H4 (cell line): Measurements from ENCODE around the gene ZNF831. TPM values are rescaled to one million over a fixed set of nuclear protein-coding genes. Genes with fewer than 3 reads are reported as not detected.

Experiments used
- DNase-seq: peaks from one replicate; pipeline ENCODE4 v3.0.0-alpha.2; 2015; ENCODE audit warnings: low spot score
- total RNA-seq: library from RNA; depleted of rRNA; stranded (reverse); fragments of >200 nt; shearing (Covaris generic); gene quantifications from 2 replicates; pipeline ENCODE4 v1.2.3, GENCODE V29; 2014

Gene ZNF831
- total RNA-seq, 1 experiment from 2014 or later, result not detected

DNA sequence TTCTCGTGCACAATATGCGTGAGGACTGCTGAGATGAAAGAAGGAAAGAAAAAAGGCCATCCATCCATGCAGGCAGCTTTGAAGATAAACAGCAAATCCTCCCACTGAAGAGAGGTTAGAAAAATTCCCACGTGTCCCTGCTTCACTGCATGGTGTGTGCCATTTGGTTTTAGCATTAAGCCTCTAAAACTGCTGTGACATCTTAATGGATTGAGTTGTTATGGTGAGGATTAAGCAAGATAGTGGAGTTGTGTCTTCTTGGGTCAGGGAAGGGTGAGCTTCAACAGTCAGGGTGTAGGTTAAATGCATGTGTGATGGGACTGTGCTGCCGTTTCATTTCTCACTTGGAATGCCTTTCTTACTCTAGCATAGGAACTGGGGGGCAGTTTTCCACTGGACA lies 50.5 kb downstream of the ZNF831 start:
- DNase-seq, result no peak

DNA sequence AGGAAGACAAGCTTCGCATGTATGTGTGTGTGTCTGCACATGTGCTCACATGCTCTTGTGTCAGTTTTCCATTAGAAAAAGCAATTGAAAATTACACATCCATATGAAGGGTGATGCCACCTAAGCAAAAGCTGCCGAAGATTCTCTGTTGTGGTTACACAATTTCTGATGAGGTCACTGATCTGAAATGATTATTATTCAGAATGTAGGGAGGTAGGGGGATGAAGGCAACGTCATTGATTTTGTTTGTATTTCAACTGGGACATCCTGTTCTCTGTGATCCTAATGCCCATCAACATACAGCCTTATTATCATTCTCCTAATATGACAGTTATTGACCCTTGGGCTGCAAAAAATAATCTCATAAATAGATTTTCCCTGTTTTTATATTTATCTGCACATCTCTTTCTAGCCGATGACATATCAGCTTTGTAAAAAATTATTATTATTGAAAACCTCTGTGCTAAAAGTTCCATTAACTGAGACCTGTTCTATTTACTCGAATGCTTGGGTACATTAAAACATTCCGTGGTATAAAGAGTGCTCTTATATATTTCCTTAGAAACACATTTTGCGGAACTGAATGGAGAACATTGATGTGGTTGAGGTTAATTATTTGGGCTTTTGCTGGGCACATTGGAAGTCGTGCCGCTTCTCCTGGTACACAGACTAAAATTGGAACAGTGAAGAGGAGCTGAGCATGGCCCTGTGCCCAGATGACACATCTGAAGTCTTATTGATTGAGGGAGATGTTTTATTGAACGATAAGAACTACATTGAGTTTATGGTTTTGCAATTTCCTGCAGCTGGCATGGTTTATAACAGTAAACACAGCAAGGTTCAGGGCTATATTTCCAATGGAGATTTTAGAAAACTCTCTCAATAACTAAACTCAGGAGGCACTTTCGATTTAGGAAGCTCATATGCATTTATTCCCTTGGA lies 51.3 kb downstream of the ZNF831 start:
- DNase-seq, result no peak

DNA sequence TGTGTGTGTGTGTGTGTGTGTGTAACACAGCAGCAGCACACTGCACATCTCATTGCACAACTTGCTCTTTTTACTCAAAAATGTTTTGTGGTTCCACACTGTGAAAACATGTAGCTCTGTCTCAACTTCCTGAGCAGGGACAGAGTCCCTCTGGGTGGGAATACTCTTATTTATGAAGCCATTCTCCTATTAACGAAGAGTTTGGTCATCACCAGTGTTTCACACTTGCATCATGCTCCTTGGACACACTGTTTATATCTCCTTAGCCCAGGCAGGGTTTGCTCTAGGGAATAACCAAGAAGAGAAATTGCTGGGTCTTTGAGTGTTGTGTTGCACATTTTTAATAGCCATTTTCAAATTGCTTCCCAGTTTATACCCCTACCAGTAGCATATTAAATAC lies 53.6 kb downstream of the ZNF831 start:
- DNase-seq, result no peak

DNA sequence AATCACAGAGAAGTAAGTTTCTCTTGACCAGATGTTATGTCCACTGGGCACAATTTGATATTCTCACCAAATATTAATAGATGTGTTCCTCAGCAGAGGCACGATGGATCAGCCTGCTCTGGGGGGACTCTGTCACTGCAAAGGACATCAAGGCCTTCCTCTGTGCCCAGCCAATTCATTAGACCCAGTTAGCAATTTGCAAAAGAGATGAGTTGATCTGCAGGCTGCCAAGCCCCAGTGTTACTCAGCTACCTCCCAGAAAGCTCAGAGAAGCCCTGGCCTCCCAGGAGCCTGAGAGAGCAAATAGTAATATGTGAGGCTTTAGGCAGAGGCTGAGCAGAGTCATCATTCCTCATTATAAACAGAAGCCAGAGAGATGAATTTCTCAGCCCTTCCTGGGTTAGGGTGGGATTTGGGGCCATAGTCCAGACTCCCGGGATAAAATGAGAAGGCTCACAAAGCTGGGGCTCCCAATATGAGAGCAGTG lies 54.2 kb downstream of the ZNF831 start:
- no peak for DNase-seq

DNA sequence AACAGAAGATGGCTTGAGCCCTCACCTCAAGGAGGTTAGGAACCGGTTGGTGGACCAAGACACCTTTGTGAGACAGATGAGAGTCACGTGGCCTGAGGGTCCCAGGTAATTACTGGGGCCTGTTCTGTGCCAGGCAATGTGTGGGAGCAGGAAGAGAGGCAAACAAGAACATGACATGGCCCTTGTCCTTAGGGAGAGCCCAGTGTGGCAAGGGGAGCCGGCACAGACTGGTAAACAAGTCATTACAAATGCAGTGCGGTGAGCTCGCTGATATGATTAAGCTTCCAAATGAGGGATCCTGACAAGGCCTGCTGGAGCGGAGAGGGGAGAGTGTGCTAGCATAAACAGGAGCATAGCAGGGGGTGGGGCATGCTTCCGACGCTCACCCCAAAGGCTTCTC lies 55.6 kb downstream of the ZNF831 start:
- DNase-seq, result no peak

DNA sequence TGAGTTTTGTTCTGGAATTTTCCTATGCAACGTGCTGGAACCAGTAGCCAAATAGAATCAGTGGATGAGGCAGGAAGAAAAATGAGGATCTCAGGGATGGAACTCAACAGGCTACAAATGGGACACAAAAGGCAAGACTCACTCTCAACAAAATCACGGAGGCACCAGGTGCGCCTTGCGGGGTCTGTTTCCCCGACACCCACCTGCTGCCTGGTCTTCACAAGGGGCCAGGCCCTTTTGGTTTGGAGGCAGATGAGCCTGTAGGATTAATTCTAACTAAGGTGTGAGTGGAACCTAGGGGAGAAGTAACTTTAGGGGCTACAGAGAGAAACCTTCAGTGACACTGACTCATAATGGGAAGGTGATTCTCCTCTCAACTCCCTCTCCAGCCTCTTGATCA lies 56.5 kb downstream of the ZNF831 start:
- no peak for DNase-seq

DNA sequence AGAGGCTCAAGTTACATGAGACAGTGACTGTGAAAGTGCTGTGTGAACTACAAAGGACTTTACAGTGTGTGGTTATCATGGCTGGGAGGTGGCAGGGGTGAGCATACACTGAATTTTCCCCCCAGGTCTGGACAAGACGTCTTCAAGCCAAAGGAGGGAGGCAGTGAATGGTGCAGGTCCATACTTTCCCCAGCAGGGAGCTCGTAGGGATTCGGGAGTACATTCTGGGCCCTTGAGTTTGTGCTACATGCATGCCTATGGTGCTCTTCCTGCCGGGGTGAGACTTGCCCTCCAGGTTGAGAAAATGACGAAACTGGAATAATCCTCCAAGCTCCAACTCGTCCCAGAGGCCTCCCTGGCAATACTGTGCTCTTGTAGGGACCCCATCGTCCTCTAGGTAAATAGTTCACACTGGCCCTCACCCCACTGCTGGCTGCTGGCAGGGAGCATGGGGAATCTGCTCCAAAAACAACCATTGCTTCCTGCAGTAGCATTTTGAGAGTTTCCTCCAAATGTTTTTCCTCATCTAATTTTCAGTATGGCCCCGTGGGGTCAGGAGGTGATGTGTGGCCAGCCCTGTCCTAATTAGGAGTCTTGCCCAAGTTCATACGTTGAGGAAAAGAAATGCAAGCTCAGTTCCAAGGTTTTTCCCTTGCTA lies 57.6 kb downstream of the ZNF831 start:
- DNase-seq, result no peak

DNA sequence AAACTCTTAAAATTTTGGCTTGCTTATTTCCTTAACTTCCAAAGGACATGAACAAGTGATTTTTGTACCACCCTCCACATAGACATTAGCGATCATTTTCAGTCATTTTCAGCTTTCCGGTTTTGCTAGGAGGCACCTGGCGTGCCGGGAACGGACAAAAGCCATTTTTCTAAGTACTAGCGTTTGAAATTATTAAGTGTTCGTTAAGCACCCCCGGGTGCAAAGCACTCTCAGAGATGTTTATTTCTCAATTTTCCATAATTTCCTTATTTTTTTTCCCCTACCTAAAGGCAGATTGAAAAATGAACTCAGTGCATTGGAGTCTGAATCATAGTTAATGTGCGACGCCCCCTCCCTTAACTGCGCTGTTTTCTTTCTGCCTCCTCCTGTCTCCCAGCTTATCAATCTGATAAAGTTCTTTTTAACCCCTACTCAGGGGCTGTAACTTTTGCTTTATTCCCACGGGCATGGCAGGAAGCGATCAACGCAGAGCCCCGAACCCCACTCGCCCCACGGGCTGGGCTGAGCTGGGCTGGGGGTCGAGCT lies 58.2 kb downstream of the ZNF831 start:
- no peak for DNase-seq

DNA sequence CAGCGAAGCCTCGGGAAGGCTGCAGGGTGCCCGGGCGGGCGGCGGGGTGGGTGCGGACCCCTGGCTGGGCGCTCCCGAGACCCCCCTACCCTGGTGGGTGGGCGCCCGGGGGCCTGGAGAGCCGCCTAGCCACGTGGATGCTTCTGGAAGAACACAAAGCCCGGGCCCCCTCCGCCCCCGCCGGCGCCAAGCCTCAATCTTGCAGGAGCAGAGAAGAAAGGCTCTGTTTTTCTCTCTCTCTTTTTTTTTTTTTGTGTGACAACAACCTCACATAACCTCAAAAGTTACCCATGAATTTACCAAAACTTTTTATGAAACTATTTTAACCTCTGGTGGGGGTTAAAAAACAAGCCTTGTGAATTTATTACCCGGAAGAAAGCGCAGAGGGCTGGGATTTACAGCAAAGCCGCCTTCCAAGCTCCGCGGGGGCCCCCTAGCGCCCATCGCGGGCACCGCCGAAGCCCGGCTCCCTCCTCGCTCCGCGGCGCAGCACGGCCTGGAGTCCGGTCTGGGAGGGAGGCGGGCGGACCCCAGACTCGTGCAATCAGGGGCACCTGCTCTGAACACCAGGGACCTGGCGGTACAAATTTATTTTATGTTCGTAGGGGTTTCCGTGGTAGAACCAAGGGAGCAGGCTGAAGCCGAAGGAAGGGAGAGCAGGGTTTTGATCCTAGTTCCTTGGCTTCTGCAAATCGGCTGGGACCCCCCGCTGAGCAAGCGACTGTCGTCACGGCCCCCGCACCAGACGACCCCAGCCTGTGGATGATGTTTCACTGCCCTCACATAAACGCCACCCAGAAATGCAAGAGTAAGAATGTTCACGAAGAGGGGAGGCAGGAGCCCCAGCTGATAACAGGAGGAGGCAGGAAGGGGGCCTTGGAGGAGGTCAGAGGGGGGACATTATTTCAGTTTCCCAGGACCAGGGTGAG lies 58.9 kb downstream of the ZNF831 start:
- DNase-seq, result peak; percentile 44

DNA sequence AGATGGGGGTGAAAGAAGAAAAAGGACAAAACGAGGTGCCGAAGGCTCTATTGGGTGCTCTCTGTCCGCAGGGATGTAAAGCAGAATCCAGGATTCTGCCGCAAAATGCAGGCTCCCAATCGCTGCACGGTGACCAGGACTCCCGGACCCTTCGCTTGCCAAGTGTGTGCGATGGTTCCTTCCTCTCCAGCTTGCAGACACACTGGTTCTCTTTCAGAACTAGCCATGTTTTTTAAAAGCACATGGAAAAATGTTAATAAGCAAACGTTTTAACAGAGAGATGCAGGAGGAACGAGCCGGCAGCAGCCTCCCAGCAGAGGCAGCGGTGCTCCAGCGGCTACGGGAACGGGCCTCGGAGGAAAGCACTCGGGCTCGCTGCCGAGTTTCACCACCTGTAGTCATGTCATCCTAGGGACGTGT lies 59.6 kb downstream of the ZNF831 start:
- DNase-seq, result no peak

DNA sequence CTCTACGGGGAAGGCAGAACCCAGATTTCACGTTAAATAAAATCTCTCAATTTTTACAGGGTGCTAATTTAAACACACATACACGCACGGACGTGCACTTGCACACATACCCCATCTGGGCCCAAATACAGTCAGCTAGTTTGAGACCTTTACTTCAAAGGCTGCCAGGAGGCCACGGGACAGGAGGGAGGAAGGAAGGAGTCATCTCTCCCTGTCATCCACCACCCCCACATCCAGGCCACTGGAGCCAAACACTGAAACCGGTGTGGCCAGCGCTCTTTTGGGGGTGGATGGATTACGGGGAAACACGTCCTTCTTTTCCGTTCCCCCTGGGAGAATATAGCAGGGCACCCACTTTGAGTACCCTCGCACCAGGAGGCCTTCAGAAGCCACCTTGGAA lies 60.1 kb downstream of the ZNF831 start:
- DNase-seq, result no peak

DNA sequence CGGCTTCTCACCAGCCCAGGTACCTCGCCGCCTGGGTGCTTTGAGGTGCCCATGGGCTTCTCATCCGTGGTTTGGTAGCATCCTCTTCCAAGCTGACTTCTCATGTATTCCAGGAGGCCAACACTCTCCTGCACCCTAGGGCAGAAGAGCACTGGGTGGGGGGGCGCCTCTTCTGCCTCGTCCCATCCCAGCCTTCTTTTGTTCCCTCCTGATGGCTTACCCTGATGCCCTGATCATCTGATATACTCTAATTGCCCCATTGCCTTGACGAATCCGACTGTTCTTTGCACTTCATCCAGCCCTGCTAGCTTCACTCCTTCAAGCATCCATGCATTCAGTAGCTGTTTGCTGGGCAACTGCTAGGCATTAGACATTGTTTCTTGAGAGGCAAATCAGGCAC lies 60.6 kb downstream of the ZNF831 start:
- DNase-seq, result no peak

DNA sequence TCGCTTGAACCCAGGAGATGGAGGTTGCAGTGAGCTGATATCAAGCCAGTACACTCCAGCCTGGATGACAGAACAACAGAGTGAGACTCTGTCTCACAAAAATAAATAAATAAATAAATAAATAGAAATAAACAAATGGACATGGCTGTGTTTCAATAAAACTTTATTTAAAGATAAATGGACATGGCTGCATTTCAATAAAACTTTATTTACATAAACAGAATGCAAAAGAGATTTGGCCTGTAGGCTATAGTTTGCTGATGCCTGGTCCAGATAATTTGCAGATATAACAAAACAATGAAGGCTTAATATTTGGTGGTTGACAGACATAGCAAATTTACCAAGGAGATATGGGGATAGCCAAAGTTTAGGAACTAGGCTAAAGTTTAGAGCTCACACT lies 66.8 kb downstream of the ZNF831 start:
- no peak for DNase-seq

DNA sequence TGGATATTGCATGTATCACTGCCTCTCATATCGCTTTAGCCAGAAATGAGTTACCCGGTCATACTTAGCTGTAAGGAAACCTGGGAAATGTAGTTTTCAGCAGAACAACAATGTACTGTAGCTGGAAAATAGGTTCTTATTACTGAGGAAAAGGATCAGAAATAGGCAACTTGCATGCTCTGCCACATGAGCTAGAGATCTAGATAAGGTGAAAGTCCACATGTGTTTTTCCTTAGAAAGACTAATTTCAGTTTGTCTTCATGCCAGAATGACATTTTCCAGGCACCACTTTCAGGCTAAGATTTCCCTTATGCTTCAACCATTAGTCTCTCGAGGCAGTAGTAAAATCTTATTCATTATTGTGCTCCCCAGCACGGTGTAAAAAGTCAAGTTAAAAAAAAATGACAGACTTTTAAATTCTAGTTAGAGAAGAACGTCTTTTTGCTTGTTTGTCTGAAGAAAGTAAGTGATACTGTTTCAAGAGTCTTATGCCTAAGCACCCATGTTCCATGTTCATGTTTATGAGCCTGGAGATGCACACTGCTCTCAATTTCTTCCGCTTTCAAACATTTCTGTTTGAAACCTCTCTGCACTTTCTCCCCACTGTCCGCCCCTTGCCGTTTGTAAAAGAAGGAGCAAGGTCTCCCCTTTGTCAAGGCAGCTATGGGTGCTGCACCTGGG lies 67.6 kb downstream of the ZNF831 start:
- DNase-seq, result no peak

DNA sequence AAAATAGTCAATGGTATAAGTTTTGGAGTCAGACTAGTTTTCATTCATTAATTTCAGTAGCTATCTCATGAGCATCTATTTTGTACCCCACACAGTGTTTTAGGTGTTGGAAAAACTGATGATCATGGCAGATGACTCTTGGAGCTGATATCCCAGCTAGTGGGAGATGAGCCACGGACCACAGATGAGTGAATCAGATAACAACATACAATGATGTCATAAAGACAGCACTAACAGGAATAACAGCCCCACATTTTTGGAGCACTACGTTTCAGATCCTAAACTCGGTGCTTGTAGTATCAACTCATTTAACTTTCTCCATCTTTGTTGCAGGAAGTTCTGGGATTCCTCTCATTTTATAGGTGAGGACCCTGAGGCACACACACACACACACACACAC lies 69.0 kb downstream of the ZNF831 start:
- DNase-seq, result no peak

DNA sequence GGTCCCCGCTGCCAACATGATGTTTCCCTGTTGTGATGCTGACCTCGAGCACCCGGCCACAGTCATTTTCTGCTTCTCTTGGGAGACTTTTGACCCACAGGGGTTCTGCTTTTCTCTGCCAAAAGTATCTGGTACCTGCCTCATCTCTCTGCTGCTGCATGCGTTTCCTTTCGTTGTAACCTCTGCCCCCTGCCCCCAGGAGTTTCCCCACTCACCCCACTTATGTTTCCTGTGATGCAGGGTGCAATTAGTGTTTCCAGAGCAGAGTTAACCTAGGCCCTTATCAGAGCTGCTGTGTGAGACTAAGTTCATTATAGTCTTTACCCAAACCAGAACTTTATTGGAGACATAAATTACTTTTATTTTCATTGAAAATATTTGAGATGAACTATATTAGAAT lies 71.6 kb downstream of the ZNF831 start:
- DNase-seq, result no peak

DNA sequence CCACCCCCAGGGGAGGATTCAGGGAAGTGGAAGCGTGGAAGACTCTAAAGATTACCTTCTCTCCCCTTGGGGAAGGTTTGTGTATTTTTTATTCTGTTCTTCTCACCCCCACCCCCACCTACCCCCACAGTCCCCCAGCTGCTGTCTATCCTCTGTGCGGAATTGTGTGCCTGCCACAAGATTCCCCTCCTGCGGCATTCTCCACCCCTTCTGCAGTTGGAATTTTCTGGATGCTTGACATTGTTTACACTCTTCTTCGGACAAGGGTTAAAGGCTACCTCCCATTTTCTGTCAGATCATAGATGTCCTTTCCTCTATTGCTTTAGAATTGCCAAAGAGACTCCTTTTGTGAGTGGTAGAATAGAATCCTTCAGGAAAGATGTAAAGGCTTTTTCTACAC lies 76.4 kb downstream of the ZNF831 start:
- no peak for DNase-seq

DNA sequence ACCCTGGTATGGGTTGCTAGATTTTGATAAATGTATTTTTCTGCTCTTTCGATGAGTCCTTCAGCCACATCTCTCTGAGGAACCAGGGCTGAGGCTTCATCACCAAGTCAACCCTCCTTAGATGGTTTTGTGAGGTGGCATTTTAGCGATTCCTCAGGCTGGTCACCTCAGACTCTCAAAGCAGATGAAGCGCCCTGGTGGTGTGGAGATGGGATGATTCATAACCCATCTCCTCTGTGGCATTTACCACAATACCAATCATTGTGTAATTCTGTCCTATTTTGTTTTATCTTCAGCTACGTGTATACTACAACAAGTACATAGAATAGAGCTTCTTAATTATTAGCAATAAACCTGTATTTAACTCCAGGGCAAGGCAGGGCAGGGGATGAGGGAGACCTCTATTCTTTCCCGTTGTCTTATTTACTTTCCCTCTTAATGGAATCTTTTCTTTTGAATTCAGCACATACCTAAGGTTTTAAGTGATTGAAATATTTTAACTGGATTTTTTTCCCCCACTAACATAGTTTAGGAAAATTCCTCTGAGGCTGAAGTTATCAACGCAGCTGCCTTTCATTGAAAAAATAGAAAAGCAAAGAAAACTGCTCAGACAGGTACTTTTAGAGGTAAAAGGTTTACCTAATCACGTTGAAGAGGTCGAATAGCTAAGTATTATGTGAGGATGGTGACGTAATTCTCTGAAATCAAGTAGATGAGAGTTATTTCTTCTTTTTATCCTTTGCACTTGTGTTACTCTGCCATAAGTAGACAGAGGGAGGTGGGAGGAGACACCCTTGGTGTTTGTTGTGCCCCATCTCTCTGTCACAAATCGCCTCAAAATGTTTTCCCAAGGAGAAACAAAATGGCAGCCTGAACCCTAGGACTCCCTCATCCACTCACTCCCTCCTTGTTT lies 79.3 kb downstream of the ZNF831 start:
- DNase-seq, result no peak

DNA sequence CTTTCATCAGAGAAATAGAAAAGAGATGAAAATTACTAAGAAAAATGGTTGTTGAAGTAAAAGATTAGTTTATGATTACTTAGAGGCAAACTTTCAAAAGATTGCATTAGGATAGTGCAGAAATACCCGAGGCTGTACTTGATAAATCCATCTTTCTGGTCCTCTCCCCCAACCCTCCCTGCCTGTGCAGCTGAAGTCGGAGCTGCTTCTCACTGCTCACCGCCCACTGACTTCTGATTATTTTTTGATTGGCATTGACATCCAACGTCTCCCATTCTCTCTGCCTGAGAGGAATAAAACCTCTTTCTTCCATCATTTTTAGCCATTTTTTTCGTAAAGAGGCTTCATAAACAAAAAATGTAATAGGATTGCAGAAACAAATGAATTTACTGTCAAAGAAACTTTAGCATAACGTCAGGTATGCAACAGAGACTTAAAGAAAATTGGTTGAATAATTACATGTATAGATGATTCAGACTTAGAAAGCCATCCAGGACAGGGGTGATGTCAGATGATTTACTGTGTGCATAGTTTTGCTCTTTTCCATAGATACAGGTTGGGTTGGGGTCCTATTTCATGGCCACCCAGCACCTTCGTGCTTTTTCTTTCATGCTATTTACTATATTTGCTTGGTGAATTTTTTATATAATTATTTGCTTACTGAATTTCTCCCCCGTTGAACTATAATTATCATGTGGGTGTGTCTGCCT lies 83.2 kb downstream of the ZNF831 start:
- DNase-seq, result no peak
